CD4-positive, alpha-beta T cell treated with Interleukin-1 beta for 1 hour (primary cell): Measurements from ENCODE around the gene DIRAS2.

Source experiments
- DNase-seq, 2 donors: peaks; one replicate each; pipeline ENCODE4 v3.0.0-alpha.2; 2020 to 2022

DIRAS2 gene

GRCh38 chr9:90611568-90611967, 31.1 kb downstream of the DIRAS2 start:
- DNase-seq: no peak

DNA sequence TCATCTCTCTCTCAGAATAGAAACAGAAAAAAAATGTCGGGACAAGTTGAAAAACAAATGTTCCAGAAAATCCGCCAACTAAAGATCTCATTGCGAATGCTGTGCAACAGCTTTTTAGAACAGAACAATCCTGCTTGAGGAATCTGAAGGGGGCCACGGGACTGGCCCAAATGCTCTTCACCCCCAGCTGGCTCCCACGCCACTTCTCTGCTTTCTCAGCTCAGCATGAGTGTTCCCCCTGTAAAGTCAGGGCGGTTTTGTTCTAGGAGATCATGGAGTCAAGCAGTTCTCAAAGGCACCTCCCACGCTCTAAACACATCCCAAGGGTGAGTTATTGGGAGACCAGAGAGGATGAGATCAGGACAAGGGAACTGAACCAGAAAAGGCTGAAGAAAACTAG, 31.5 kb downstream of the DIRAS2 start:
- DNase-seq: no peak

- no peak for DNase-seq
Measured at GRCh38 chr9:90607701-90608516, 34.7 kb downstream of the DIRAS2 start.

DNA sequence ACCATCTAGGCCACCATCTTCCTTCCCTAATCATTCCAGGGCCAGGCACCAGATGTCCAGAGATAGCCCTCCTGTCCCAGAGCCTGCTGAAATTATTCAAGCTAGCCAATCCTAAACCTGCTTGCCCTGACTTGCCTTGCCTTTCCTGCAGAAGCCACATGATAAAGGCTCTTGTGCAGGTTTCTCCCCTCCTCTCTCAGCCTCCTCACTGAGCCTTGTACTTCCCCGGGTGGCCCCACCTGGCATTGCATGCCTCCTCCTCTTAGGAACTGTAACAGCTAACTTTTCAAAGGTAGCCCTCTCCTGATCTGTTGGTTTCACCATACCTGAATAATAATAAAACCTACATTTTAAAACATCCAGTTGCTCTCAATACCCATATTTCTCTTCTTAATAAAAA, 42.6 kb downstream of the DIRAS2 start:
- DNase-seq: no peak

DNA sequence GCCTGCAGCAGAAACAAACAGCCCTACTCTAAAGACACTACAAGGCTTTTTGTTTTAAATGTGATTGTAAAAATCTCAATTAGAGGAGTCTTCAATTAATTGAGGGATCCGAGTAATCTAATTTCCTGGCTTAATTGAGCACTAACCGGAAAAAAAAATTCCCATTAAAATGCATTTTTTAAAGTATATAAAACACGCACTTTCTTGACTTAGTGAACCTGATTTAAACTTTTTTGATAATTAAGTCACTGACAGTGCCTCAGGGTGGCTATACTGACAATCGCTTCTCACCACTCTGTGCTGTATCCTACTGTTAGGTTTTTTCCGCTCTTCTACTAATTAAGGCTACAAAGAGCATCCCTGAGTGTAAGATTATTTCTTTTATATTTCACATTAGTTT, 44.4 kb downstream of the DIRAS2 start:
- no peak for DNase-seq

- no peak for DNase-seq
Measured at GRCh38 chr9:90593646-90594045, 49.0 kb downstream of the DIRAS2 start.

DNA sequence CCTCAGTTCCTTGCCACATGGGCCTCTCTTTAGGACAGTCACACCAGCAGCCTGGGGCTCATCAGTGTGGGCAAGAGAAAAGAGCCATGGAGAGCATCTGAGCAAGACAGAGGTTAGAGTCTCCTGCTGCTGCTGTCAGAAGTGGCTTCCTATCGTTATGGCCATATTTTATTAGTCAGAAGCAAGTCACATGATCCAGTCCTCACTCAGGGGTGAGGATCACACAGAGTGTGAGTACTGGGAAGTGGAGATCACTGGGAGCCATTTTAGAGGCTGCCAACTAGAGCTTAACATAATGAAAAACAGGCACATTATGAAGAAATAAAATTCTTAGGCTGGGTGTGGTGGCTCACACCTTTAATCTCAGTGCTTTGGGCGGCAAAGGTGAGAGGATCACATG, 62.0 kb downstream of the DIRAS2 start:
- DNase-seq: no peak

- no peak for DNase-seq
Measured at GRCh38 chr9:90579181-90579580, 63.4 kb downstream of the DIRAS2 start.

- no peak for DNase-seq
Measured at GRCh38 chr9:90578126-90578815, 64.4 kb downstream of the DIRAS2 start.

DNA sequence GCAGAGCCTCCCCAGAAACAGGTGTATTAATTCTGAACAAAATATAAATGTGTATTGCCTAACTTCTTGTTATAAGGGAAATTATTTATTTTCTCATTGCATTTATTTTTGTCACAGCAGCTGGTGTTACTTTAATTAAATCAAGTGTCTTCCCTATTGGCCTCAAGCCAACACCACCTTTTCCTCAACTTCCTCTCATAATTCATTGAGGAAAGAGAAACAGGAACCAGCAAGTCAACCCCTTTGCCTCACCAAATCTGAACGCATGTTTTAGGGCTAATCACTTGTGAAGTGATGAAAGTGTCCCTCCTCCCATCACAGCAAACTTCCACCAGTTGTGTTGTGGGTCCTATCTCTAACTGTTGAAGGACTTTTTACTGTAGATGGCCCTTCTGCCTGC, 73.1 kb downstream of the DIRAS2 start:
- DNase-seq: no peak

GRCh38 chr9:90568667-90569066, 74.0 kb downstream of the DIRAS2 start:
- DNase-seq: no peak

GRCh38 chr9:90562229-90562628, 80.4 kb downstream of the DIRAS2 start:
- DNase-seq: no peak
